T-helper 17 cell (primary cell): ENCODE measurements around the gene DDX31. TPM values are rescaled to one million over a fixed set of nuclear protein-coding genes. Genes with fewer than 3 reads are reported as not detected.
"Not testable (repeated sequence)": the region's sequence is repeated elsewhere in the genome, so short reads cannot be mapped to it uniquely, and the experiment has no call there.

Source experiments
- ATAC-seq: fragments of 150-1000 bp; cut with Tn5 transposase; 2 replicates; pipeline ENCODE4 v1.10.0; 2021; ENCODE audit warnings: mild to moderate bottlenecking, moderate library complexity
- DNase-seq, 3 donors: peaks; one replicate each; pipeline versions ENCODE4 v3.0.0 to v3.0.0-alpha.2; 2020 to 2021
- H3K9me3 ChIP-seq: one replicate; pipeline ENCODE4 v1.7.0; 2013; ENCODE audit warnings: low read length, mild to moderate bottlenecking; ENCODE audit not compliant: control insufficient read depth, poor library complexity, severe bottlenecking
- H3K27ac Mint-ChIP-seq: one replicate; pipeline ENCODE4 v1.8.0; 2022; ENCODE audit warnings: mild to moderate bottlenecking, moderate library complexity, mixed read lengths
- H3K27me3 Mint-ChIP-seq: one replicate; pipeline ENCODE4 v1.8.0; 2022; ENCODE audit warnings: mixed read lengths
- H3K36me3 Mint-ChIP-seq: one replicate; pipeline ENCODE4 v1.8.0; 2022; ENCODE audit warnings: low read depth, mixed read lengths
- H3K4me1 Mint-ChIP-seq: one replicate; pipeline ENCODE4 v1.8.0; 2022; ENCODE audit warnings: mild to moderate bottlenecking, mixed read lengths
- H3K4me3 Mint-ChIP-seq: one replicate; pipeline ENCODE4 v1.8.0; 2022; ENCODE audit warnings: mild to moderate bottlenecking, moderate library complexity, mixed read lengths
- total RNA-seq, 4 donors: library from RNA in 2 of 4; stranded (reverse) in 2 of 4; gene quantifications; one replicate each; pipeline ENCODE4 v1.2.3 and lab custom pipeline; 2022 to 2026

Gene DDX31
- total RNA-seq, 2 donors from 2014 or later, result 12.6 to 15.5 TPM

DNA sequence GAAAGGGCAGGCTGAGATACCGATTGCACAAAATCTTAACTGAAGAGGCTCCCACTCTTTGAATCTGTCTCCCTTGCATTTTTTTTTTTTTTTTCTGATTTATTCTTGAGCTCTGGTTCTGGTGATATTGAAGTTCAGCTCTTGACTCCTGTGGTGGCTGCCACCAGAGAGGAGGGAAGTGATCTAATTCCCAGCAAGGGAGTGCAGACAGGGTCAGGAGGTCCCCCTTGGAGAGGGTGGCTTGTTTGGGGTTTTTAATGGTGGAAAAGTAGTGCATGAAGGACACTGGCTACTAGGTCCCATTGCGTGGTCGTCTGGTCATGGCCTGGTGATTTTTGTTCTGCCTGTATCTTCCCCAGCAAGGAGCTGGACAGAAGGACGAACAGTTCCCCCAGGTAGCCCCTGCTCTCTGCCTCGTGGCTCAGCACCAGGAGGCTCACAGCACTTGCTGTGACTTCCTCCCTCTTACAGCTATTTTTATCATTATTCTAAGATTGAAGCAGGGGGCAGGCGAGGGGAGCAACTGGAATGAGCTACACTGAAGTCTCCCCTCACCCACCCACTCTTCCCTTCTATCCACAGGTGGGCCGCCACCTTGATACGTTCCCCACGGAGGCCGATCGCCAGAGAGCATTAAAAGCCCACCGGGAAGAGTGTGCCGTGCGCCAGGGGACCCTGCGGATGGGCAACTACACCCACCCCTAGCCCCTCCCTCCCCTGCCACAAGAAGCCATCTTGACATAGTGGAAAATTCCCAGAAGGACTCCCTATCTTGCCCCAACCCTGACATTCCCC, 97.8 kb downstream of the DDX31 start:
- H3K36me3 Mint-ChIP-seq, result peaks cover 12% of the 10 kb centered on the region
- DNase-seq (no peak), ATAC-seq (no peak)
- peaks cover 63% of the 10 kb centered on the region for H3K27me3 Mint-ChIP-seq
- H3K9me3 ChIP-seq, result no peaks in the 10 kb centered on the region
- no peak overlapping the region for H3K27ac Mint-ChIP-seq
- H3K4me1 Mint-ChIP-seq, result peaks cover 4% of the 10 kb centered on the region
- H3K4me3 Mint-ChIP-seq, result no peak overlapping the region

DNA sequence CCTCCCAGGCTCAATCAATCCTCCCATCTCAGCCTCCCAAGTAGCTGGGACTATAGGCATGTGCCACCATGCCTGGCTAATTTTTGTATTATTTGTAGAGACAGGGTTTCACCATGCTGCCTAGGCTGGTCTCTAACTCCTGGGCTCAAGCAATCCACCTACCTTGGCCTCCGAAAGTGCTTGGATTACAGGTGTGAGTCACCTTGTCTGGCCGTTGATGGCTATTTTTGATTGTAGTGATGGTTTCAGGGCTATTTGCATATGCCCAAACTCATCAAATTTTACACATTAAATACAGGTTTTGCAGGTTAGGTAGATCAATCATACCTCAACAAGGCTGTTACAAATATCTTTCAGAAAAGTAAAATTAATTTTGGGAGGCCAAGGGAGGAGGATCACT, 101.0 kb downstream of the DDX31 start:
- ATAC-seq, DNase-seq, H3K9me3 ChIP-seq, H3K36me3 Mint-ChIP-seq, H3K27ac Mint-ChIP-seq, H3K4me3 Mint-ChIP-seq, H3K4me1 Mint-ChIP-seq: not testable (repeated sequence)
- peaks cover 57% of the 10 kb centered on the region for H3K27me3 Mint-ChIP-seq

DNA sequence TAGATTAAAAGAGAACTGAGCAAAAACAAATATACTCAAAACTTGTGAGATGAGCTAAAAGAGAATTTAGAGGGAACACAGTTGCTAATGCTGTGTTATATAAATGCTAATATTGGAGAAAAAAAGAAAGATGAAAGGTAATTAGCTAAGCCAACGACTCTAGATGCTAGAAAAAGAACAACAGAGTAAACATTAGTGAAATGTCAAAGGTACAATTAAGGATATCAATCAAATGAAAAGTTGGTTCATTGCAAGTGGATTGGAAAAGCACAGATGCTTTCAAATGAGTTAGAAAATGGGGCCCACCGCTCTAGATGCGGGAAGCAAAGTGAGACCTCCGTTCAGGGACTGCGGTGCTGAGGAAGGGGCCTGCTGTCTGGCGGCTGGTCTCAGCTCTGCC, 105.3 kb downstream of the DDX31 start:
- no peak for DNase-seq
- Mint-ChIP-seq H3K27me3 (peaks cover 46% of the 10 kb centered on the region), H3K27ac (no peak overlapping the region), H3K4me3 (no peak overlapping the region), H3K36me3 (peaks cover 3% of the 10 kb centered on the region), H3K4me1 (no peaks in the 10 kb centered on the region)
- no peak for ATAC-seq
- H3K9me3 ChIP-seq, result no peaks in the 10 kb centered on the region

DNA sequence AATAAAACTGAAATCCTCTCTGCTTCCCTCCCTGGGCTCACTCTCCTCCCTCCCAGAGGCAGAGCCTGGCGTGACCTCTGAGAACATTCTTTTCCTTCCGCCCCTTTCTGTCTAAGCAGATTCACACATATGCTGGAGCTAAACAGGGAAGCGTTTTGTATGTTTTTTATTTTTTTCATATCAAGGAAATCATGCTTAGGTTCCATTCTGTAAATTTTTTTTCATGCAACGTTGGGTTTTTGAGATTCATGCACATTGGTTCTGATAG, 107.5 kb downstream of the DDX31 start:
- no peak overlapping the region for H3K4me3 Mint-ChIP-seq
- no peak overlapping the region for H3K27ac Mint-ChIP-seq
- peaks cover 8% of the 10 kb centered on the region for H3K36me3 Mint-ChIP-seq
- H3K4me1 Mint-ChIP-seq, result no peaks in the 10 kb centered on the region
- DNase-seq, result no peak
- peaks cover 47% of the 10 kb centered on the region for H3K27me3 Mint-ChIP-seq
- H3K9me3 ChIP-seq, result no peaks in the 10 kb centered on the region
- ATAC-seq, result no peak

DNA sequence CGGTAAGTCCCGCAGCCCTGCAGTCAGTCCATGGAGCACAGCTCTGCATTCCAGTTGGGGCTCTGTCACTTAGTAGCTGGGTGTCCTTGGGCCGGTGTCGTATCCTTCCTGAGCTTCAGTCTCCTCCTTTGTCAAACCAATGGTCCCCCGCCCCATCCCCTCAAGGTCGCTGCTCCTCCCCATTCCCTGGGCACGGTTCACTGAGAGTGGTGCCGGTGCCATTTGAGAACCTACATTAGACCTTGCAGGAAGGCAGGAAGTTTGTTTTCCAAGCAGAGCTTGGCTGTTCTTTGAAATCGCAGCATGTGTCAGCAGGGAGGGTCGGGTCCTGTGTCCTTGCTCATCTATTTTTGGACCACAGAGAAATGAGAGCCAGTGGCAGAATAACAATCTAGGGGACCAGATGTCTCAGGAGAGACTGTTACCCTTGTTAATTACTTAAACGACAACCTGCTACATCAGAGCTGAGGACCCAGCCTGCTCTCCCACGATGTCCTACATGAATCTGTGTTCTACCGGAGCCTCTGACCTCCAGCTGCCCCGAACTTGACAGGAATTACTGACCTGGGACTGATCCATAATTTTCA, 109.1 kb downstream of the DDX31 start:
- no peak overlapping the region for H3K4me3 Mint-ChIP-seq
- DNase-seq (no peak), ATAC-seq (no peak)
- no peaks in the 10 kb centered on the region for H3K4me1 Mint-ChIP-seq
- H3K27ac Mint-ChIP-seq, result no peak overlapping the region
- peaks cover 8% of the 10 kb centered on the region for H3K36me3 Mint-ChIP-seq
- peaks cover 52% of the 10 kb centered on the region for H3K27me3 Mint-ChIP-seq
- no peaks in the 10 kb centered on the region for H3K9me3 ChIP-seq

DNA sequence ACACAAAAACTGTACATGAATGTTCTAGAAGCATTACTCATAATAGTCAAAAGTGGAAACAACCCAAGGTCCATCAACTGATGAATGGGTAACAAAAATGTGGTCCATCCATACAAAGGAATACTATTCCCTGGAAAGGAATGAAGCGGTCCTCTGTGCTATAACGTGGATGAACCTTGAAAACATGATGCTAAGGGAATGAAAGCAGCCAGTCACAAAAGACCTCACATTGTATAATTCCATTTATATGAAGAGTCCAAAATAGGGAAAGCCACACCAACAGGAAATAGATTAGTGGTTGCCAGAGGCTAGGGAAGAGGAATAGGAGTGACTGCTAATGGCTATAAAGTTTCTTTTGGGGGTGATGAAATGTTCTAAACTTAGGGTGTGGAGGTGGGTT, 110.1 kb downstream of the DDX31 start:
- ATAC-seq (no peak), DNase-seq (no peak)
- peaks cover 8% of the 10 kb centered on the region for H3K36me3 Mint-ChIP-seq
- H3K9me3 ChIP-seq, result no peaks in the 10 kb centered on the region
- H3K4me3 Mint-ChIP-seq, result no peak overlapping the region
- peaks cover 53% of the 10 kb centered on the region for H3K27me3 Mint-ChIP-seq
- no peak overlapping the region for H3K27ac Mint-ChIP-seq
- H3K4me1 Mint-ChIP-seq, result no peaks in the 10 kb centered on the region

DNA sequence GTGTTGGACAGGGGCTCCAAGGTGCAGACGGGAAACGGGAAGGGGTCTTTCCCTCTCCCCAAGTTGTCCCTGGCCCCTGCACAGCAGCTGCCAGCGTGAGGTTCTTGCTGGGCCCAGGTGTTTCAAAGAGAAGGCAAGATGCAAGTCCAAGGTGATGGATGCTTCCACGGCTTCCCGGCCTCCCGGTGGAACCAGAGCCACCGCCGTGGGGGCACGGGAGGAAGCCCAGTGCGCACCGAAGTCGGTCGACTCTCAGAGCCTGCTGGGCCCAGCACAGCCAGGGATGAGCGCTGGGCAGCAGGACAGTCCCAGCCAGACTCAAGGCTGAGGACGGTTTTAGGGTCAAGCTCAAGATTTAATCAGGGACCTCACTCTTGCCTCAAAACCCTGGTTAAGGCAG, 112.6 kb downstream of the DDX31 start:
- H3K36me3 Mint-ChIP-seq, result peaks cover 8% of the 10 kb centered on the region
- no peak overlapping the region for H3K4me3 Mint-ChIP-seq
- ATAC-seq (no peak), DNase-seq (no peak)
- no peak overlapping the region for H3K27ac Mint-ChIP-seq
- H3K4me1 Mint-ChIP-seq, result no peaks in the 10 kb centered on the region
- peaks cover 38% of the 10 kb centered on the region for H3K27me3 Mint-ChIP-seq
- H3K9me3 ChIP-seq, result no peaks in the 10 kb centered on the region

DNA sequence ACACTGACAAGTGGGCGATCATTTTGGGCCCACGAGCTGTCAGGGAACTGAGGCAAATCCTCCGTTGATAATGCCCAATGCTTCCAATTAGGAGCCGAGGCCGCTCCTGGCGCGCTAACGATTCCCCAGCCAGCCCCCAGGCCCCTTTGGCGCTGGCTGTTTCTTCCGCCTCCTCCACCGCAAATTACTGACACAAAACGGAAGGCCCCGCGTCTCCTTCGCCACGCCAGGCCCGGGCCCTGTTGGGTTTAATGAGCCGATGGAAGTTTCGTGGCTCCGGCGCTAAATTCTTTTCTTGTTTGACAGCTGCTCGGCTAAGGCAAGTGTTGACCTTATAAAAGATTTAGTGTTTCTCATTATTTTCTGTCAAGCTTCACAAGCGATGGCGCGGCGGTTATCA, 113.1 kb downstream of the DDX31 start:
- no peak for ATAC-seq
- no peak for DNase-seq
- Mint-ChIP-seq H3K4me1 (no peaks in the 10 kb centered on the region), H3K36me3 (peaks cover 8% of the 10 kb centered on the region), H3K4me3 (no peak overlapping the region), H3K27me3 (peaks cover 39% of the 10 kb centered on the region), H3K27ac (no peak overlapping the region)
- no peaks in the 10 kb centered on the region for H3K9me3 ChIP-seq

DNA sequence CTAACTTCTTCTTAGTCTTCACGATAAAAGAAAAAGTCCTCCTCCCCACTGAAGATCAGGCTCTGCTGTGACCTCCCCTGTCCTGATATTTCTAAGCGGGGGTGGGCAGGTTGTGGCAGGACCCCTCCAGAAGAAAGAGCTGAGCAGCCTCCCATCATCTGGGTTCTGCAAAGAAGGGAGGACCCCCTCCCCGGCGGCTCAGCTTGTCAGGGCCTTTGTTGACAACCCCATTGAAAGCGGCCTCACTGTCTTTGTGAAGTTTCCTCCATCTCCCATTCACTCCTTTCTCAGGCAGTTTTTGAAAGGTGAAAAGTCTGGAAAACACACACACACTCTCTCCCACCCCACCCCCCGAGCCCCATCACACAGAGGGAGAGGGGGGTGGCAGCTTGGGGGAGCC, 113.5 kb downstream of the DDX31 start:
- no peak for ATAC-seq
- H3K36me3 Mint-ChIP-seq, result peaks cover 8% of the 10 kb centered on the region
- H3K4me3 Mint-ChIP-seq, result no peak overlapping the region
- no peak overlapping the region for H3K27ac Mint-ChIP-seq
- no peaks in the 10 kb centered on the region for H3K4me1 Mint-ChIP-seq
- H3K9me3 ChIP-seq, result no peaks in the 10 kb centered on the region
- peaks cover 42% of the 10 kb centered on the region for H3K27me3 Mint-ChIP-seq
- DNase-seq, result no peak

DNA sequence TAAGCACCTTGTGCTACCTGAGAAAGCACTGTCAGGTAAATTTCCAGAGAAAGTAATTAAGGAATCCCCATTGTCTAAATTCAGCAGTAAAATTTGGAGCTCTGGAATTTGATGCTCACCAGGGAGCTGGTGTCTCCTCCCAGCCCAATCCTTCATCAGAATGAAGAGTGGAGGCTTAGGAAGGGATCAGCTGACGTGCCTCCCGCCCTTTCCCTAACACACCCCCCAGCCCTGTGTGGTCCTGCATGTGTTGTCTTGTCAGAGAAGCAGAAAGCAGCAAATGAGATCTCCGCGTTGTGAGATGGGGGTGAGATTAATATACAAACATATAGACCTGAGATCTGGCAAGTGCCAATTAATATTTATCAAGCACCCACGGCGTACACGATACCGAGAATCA, 114.3 kb downstream of the DDX31 start:
- Mint-ChIP-seq H3K27me3 (peaks cover 42% of the 10 kb centered on the region), H3K4me3 (no peak overlapping the region), H3K36me3 (peaks cover 11% of the 10 kb centered on the region), H3K27ac (no peak overlapping the region), H3K4me1 (no peaks in the 10 kb centered on the region)
- no peak for DNase-seq
- no peaks in the 10 kb centered on the region for H3K9me3 ChIP-seq
- ATAC-seq, result no peak

DNA sequence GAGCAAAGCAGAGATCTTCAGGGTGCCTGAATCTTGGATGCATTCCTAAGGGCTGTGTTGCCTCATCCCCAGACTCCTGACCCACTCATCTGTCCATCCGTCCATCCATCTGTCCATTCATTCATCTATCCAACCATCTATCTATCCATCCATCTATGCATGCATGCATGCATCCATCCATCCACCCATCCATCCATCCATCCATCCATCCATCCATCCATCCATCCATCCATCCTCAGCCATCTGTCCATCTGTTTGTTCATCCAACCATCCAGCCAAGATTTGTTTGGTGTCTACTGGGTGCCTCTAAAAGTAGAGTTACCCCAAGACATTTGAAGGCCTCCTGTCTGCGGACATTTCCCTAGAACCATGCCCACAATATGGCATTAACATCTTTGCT, 115.0 kb downstream of the DDX31 start:
- no peak overlapping the region for H3K27ac Mint-ChIP-seq
- H3K36me3 Mint-ChIP-seq, result peaks cover 11% of the 10 kb centered on the region
- ATAC-seq (no peak), DNase-seq (no peak)
- no peaks in the 10 kb centered on the region for H3K4me1 Mint-ChIP-seq
- H3K27me3 Mint-ChIP-seq, result peaks cover 41% of the 10 kb centered on the region
- no peaks in the 10 kb centered on the region for H3K9me3 ChIP-seq
- H3K4me3 Mint-ChIP-seq, result no peak overlapping the region

DNA sequence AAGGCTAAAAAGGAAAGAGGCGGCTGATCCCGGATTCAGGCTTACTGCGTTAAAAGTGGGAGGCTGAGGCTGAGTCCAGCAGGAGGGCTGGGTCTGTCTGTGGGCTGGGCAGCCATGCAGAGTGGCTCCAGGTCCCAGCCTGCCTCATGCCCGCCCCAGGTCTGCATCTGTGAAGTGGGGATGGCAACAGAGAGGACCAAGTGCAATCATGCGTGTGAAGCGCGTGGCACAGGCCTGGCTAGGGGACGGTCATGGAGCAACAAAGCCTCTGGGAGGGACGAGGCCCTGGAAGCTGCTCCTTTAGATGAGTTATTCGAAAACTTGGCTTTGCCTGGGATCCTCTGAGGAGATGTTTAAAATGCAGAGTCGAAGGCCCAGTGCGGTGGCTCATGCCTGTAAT, 117.7 kb downstream of the DDX31 start:
- no peak overlapping the region for H3K4me3 Mint-ChIP-seq
- H3K27me3 Mint-ChIP-seq, result peaks cover 41% of the 10 kb centered on the region
- no peak for ATAC-seq
- peaks cover 3% of the 10 kb centered on the region for H3K4me1 Mint-ChIP-seq
- no peak for DNase-seq
- H3K9me3 ChIP-seq, result no peaks in the 10 kb centered on the region
- H3K36me3 Mint-ChIP-seq, result peaks cover 3% of the 10 kb centered on the region
- H3K27ac Mint-ChIP-seq, result no peak overlapping the region

DNA sequence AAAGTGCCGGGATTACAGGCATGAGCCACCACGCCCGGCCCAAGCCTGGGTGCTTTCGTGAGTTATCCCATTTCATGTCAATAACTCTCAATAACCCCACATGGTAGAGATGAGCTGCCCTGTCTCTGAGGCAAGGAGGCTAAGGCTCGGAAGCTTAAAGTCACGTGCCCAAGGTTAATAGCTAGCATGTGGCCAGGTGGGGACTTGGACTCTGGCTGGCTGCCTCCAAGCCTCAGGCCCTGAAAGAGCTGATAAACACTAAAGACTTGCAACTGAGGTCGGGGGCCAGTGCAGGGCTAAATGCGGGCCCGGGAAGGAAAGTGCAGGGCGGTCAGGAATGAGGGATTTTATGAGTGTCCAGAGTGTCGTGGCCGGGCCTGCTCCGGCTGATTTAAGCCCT, 118.2 kb downstream of the DDX31 start:
- ATAC-seq (no peak), DNase-seq (no peak)
- Mint-ChIP-seq H3K36me3 (peaks cover 3% of the 10 kb centered on the region), H3K27ac (no peak overlapping the region), H3K27me3 (peaks cover 41% of the 10 kb centered on the region), H3K4me1 (peaks cover 3% of the 10 kb centered on the region), H3K4me3 (no peak overlapping the region)
- no peaks in the 10 kb centered on the region for H3K9me3 ChIP-seq
